B cell (primary cell): ENCODE measurements around the gene LRBA.

Source experiments
- EZH2 ChIP-seq: IDR thresholded peaks from 2 replicates; pipeline ENCODE4 v1.6.1; 2012; ENCODE audit warnings: borderline replicate concordance, low read depth, mild to moderate bottlenecking, moderate library complexity, low read length; ENCODE audit not compliant: insufficient read depth, poor library complexity, severe bottlenecking
- TF ChIP-seq, protein P1 (sequence below): fragments of 200-600 bp; IDR thresholded peaks from one replicate; pipeline ENCODE4 v1.8.0; 2022; ENCODE audit warnings: antibody characterized with exemption, mild to moderate bottlenecking

GRCh38 chr4:150750824-150751223 lies 264.3 kb downstream of the LRBA start:
- TF ChIP-seq, protein P1, sequence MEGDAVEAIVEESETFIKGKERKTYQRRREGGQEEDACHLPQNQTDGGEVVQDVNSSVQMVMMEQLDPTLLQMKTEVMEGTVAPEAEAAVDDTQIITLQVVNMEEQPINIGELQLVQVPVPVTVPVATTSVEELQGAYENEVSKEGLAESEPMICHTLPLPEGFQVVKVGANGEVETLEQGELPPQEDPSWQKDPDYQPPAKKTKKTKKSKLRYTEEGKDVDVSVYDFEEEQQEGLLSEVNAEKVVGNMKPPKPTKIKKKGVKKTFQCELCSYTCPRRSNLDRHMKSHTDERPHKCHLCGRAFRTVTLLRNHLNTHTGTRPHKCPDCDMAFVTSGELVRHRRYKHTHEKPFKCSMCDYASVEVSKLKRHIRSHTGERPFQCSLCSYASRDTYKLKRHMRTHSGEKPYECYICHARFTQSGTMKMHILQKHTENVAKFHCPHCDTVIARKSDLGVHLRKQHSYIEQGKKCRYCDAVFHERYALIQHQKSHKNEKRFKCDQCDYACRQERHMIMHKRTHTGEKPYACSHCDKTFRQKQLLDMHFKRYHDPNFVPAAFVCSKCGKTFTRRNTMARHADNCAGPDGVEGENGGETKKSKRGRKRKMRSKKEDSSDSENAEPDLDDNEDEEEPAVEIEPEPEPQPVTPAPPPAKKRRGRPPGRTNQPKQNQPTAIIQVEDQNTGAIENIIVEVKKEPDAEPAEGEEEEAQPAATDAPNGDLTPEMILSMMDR: no peak
- TF ChIP-seq EZH2: no peak
